Pancreas (tissue), 10 donors: ENCODE measurements around the gene GRB10. TPM values are rescaled to one million over a fixed set of nuclear protein-coding genes. Genes with fewer than 3 reads are reported as not detected.

ENCODE experiments used
- ATAC-seq, 4 donors: fragments of 200-7000 bp; cut with Tn5 transposase; one replicate each; pipeline versions ENCODE4 v1.8.0 to v1.9.1; 2020; ENCODE audit warnings: mild to moderate bottlenecking in 4 of 4, moderate library complexity in 4 of 4
- DNase-seq, 6 donors: peaks; one replicate each; pipeline ENCODE4 v3.0.0-alpha.2; 2020
- FAIRE-seq: peaks from 2 replicates; lab custom pipeline; 2012; peaks lifted over from hg19 to GRCh38; lab: Jason Lieb, UNC
- H3K27ac ChIP-seq, 4 donors: fragments of 200-600 bp; sonication (generic); 1 replicate in 3 of 4; 2 replicates in 1 of 4; pipeline versions ENCODE4 v1.5.0 to v1.8.0; 2020
- H3K27me3 ChIP-seq, 4 donors: fragments of 200-600 bp; one replicate each; pipeline ENCODE4 v1.8.0; 2021
- H3K36me3 ChIP-seq, 3 donors: fragments of 200-600 bp; sonication (generic) in 1 of 3; one replicate each; pipeline versions ENCODE4 v1.5.0 to v1.8.0; 2020 to 2021
- H3K4me1 ChIP-seq, 3 donors: fragments of 200-600 bp; one replicate each; pipeline ENCODE4 v1.8.0; 2021
- H3K4me3 ChIP-seq, 4 donors: fragments of 200-600 bp; sonication (generic) in 2 of 4; one replicate each; pipeline versions ENCODE4 v1.5.0 to v1.8.0; 2020 to 2021
- H3K9me3 ChIP-seq, 4 donors: fragments of 200-600 bp; one replicate each; pipeline ENCODE4 v1.8.0; 2021
- WGBS, 2 donors: extraction: QIAGEN DNeasy Blood & Tissue Kit; methylation state at CpG; one replicate each; pipeline ENCODE4 v1.1.7; 2013; 5-methylcytosine and 5-hydroxymethylcytosine counted together
- intact Hi-C, 3 donors: fragments of 100-400 bp; cut with DNase I; formaldehyde crosslinking; loops; one replicate each; pipeline versions ENCODE4 v1.11.1 to v1.14.2; 2022
- polyA plus RNA-seq, 2 donors: library from polyadenylated mRNA; stranded (reverse); fragments of 200-250 nt; gene quantifications; one replicate each; pipeline ENCODE4 v1.2.3, GENCODE V29; 2013
- total RNA-seq, 6 donors: library from RNA; stranded (reverse); fragmentation: NEBNext Ultra II Directional in 4 of 6; extraction: Animal tissue kit (Norgen Biotek cat#: 25700) in 4 of 6; gene quantifications; one replicate each; pipeline versions ENCODE4 v1.2.1 to v1.2.4, GENCODE V29; 2021 to 2023
- TF ChIP-seq, protein P1 (sequence below), 4 donors: fragments of 200-600 bp; sonication (generic) in 3 of 4; IDR thresholded peaks; one replicate each; pipeline versions ENCODE4 v1.5.0 to v1.8.0; 2021; ENCODE audit warnings: antibody characterized with exemption in 4 of 4
- donor health status: healthy with polysubstance abuse.
- donor health status: DM: no; HTN: no; CAD: no; lungs with moderate emphysema.
- donor health status: DM: no; HTN: no; CAD: no.
- donor health status: control.
- donor health status: control.
- donor health status: Bipolar disorder and iron deficiency.
- donor health status: DM: yes; HTN: yes; CAD: no.
- donor health status: DM: no; HTN: no; CAD: no.
- donor health status: DM: no; HTN: no; CAD: no.
- donor health status: DM: yes; HTN: yes; CAD: no.

Gene GRB10
- total and polyA plus RNA-seq, 8 donors: 69.9 to 199 (median 133) TPM

DNA sequence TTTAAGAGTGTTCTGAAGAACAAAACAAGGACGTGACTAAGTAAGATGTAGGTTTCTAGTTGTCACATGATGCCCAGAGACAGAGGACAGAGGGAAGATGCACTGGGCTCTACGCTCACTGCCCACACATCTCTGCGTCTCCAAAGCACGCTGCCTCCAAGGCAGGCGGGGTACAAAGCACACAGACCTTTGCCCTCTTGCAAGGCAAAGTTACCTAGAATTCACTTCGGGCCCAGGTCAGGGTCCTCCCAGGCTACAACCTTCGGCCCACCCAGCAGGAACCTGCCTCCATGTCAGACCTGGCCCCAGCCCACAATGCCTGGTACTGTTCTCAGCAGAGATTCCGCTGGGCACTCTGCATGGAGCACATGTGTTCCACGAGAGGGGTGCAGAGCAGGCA, 26.5 kb downstream of the GRB10 start:
- DNase-seq (peak in 1 of 6 donors; percentile 9), FAIRE-seq (no peak), ATAC-seq (no peak)
- no peak overlapping the region for H3K4me3 ChIP-seq
- 67 to 69% methylated on average over 9 of the region's 9 CpGs for WGBS, 2 donors
- peaks cover 21 to 55% (median 21%) of the 10 kb centered on the region in 3 donors for H3K4me1 ChIP-seq
- H3K9me3 ChIP-seq: no peaks in the 10 kb centered on the region
- intact Hi-C loops: no loop called here
- no peak overlapping the region for H3K27ac ChIP-seq
- no peaks in the 10 kb centered on the region for H3K27me3 ChIP-seq
- TF ChIP-seq, protein P1, sequence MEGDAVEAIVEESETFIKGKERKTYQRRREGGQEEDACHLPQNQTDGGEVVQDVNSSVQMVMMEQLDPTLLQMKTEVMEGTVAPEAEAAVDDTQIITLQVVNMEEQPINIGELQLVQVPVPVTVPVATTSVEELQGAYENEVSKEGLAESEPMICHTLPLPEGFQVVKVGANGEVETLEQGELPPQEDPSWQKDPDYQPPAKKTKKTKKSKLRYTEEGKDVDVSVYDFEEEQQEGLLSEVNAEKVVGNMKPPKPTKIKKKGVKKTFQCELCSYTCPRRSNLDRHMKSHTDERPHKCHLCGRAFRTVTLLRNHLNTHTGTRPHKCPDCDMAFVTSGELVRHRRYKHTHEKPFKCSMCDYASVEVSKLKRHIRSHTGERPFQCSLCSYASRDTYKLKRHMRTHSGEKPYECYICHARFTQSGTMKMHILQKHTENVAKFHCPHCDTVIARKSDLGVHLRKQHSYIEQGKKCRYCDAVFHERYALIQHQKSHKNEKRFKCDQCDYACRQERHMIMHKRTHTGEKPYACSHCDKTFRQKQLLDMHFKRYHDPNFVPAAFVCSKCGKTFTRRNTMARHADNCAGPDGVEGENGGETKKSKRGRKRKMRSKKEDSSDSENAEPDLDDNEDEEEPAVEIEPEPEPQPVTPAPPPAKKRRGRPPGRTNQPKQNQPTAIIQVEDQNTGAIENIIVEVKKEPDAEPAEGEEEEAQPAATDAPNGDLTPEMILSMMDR (IDR thresholded peaks at IDR 0.05): no peak
- H3K36me3 ChIP-seq: peaks cover 0 to 6% (median 0%) of the 10 kb centered on the region in 3 donors

GRCh38 chr7:50754684-50755083, 28.0 kb downstream of the GRB10 start:
- 41 to 43% methylated on average over 6 of the region's 6 CpGs for WGBS, 2 donors
- FAIRE-seq: no peak

GRCh38 chr7:50754241-50754640, 28.5 kb downstream of the GRB10 start:
- no peak for FAIRE-seq
- Histone ChIP-seq H3K4me1 (peaks cover 26 to 59% (median 32%) of the 10 kb centered on the region in 3 donors), H3K27me3 (no peaks in the 10 kb centered on the region), H3K9me3 (no peaks in the 10 kb centered on the region), H3K4me3 (no peak overlapping the region), H3K36me3 (peaks cover 0 to 6% (median 0%) of the 10 kb centered on the region in 3 donors), H3K27ac (no peak overlapping the region)
- WGBS, 2 donors: 84 to 86% methylated on average over 6 of the region's 6 CpGs
- TF ChIP-seq, protein P1 (IDR thresholded peaks at IDR 0.05): no peak
- DNase-seq: no peak
- no peak for ATAC-seq
- intact Hi-C loops: no loop called here

More at GRCh38 chr7:50754684-50755083, 28.0 kb downstream of the GRB10 start:
- ATAC-seq: peak in 1 of 4 donors; percentile 7
- Histone ChIP-seq H3K9me3 (no peaks in the 10 kb centered on the region), H3K27ac (no peak overlapping the region), H3K4me1 (peaks cover 26 to 63% (median 27%) of the 10 kb centered on the region in 3 donors), H3K27me3 (no peaks in the 10 kb centered on the region), H3K36me3 (peaks cover 0 to 6% (median 0%) of the 10 kb centered on the region in 3 donors), H3K4me3 (no peak overlapping the region)
- TF ChIP-seq, protein P1 (IDR thresholded peaks at IDR 0.05): no peak
- intact Hi-C loops: no loop called here
- DNase-seq: no peak

DNA sequence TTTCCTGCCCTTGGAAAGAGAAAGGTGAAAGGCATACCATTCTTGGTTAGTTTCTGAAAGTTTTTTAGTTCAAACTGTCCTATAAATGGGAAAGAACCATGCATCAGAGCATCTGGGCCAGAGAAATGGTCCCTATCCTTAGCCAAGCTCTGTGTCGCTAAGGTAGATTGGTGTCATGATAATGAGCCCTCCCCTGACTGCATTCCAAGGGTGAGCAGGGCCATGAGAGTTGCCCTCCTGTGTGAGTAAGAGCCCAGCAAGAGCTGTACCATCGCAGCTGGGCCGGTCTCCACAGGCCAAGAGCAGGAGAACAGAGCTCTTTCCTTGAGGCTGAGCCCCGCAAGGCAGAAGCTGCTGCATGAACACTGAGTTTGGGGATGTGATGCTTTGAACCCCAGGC, 30.3 kb downstream of the GRB10 start:
- TF ChIP-seq, protein P1 (IDR thresholded peaks at IDR 0.05): no peak
- DNase-seq (peak in 1 of 6 donors; percentile 9), ATAC-seq (peak in 1 of 4 donors; percentile 8), FAIRE-seq (no peak)
- Histone ChIP-seq H3K36me3 (peaks cover 0 to 7% (median 6%) of the 10 kb centered on the region in 3 donors), H3K27me3 (no peaks in the 10 kb centered on the region), H3K4me1 (peaks cover 26 to 47% (median 33%) of the 10 kb centered on the region in 3 donors), H3K9me3 (no peaks in the 10 kb centered on the region), H3K27ac (no peak overlapping the region), H3K4me3 (no peak overlapping the region)
- intact Hi-C loops: no loop called here
- 72 to 78% methylated on average over 4 of the region's 4 CpGs for WGBS, 2 donors

- Histone ChIP-seq H3K36me3 (peaks cover 0 to 16% (median 6%) of the 10 kb centered on the region in 3 donors), H3K9me3 (no peaks in the 10 kb centered on the region), H3K4me3 (no peak overlapping the region), H3K27ac (peak overlapping the region in 1 of 4 donors; percentile 20), H3K27me3 (no peaks in the 10 kb centered on the region), H3K4me1 (peaks cover 21 to 34% (median 26%) of the 10 kb centered on the region in 3 donors)
- ATAC-seq: no peak
- FAIRE-seq: no peak
- DNase-seq: no peak
- intact Hi-C loops: no loop called here
- TF ChIP-seq, protein P1 (IDR thresholded peaks at IDR 0.05): no peak
- WGBS, 2 donors: 41 to 58% methylated on average over 1 of the region's 1 CpG
Measured at GRCh38 chr7:50751146-50751545, 31.6 kb downstream of the GRB10 start.
